A549 treated with Mapracorat at 1 μM for 4 hours (cell line): ENCODE data around the gene OLFM3. TPM values are rescaled to one million over a fixed set of nuclear protein-coding genes. Genes with fewer than 3 reads are reported as not detected.

Experiments
- total RNA-seq: library from RNA; stranded (reverse); fragments of 200-300 nt; extraction: Qiagen RNA extraction; gene quantifications from 5 replicates; pipeline ENCODE4 v1.2.3, GENCODE V29; 2022

Gene OLFM3
- not detected in 5 replicates for total RNA-seq

DNA sequence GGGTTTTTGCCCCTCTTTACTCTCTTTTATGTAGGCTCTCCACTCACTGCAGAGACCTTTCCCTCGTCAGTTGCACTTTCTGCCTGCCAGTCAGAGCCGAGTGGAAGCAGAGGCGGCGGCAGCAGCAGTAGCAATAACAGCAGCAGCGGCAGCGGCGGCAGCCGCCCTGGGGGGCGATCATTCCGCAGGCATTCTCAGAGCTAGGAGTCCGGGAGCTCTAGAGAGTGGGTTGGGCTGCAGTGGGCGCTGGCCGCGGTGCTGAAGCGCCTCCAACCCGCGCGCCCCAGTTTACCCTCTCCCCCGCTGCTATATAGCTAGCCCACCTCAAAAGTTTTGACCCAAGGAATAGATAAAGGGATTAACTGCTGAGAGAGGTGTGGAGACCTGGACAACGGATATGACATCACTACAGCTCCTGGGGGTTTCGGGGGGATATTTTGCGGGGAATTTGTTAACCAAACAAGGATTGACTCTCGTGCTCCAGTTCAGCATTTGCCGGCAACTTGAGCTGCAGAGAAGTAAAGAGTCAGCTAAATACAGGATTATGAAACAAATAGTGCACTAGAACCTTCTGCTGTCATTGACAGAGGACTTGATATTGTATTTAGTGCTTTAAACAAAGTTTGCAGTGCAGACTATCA lies at the start of gene OLFM3:
TSS of gene OLFM3 (minus strand) at position 102 of the 641 bp plus-strand sequence.

